ENCODE data around the gene ROBO2. TPM values are rescaled to one million over a fixed set of nuclear protein-coding genes. Genes with fewer than 3 reads are reported as not detected.
A peak's percentile ranks its signal among the peaks of the same experiment; 100 is the strongest.

ROBO2 gene
- total RNA-seq, 1 donor from 2014 or later: 1.1 TPM

DNA sequence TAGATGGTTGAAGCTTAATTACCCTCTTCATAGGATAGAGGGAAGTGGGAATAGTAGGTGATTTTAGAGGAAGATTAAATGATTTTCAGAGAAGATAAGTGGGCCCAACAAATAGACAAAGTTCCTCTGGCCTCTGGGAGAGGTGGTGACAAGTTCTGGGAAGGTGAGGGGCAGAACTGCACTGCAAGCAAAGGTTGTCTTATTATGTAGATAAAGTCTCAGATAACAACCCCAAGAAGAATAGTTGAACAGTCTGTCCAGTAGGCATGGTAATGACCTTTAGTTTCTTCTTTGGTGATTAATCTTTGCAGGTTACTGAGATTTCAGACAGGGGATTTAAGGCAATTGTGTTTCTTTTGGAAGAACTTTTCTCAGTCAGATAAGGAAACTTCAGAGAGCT lies 439.1 kb downstream of the ROBO2 start:
- no peak for DNase-seq (ENCODE audit: low read depth)

DNA sequence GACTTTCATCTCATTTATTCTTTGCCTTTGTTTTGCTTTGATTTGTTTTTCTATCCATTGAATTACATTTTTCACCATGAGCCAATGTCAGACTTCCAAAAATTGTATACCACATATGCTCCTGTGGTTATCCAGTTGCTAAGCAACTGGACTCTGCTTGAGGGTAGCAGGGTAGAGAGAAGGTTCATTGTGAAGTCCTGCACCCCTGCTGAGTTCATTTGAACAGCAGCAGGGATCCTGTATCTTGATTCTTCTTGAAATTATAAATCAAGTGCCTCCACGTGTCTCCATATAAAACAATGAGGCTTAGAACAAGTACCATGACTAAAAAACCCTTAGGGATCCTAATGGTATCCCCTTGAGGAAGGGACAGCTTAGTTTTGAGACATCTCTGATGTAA lies 449.3 kb downstream of the ROBO2 start:
- no peak for DNase-seq (ENCODE audit: low read depth)

DNA sequence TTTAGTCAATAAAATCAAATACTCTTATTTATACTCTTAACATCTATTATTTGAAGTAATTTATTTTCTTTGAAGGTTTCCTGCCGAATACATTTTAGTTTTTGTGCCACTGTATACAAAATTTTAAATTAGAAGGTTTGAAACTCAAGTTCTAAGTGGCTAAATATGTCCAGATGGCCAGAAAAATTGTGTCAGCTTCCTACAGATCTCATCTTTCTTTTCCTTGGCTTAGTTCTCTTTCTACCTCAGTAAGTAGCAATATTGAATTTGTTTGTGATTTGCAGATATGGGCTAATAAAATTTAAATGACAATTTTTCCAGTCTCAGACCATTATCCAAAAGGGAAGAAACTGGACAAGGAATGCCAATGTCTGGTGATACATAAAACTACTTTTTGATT lies 452.1 kb downstream of the ROBO2 start:
- DNase-seq (ENCODE audit: low read depth): no peak

- no peak for DNase-seq (ENCODE audit: low read depth)
Observed at GRCh38 chr3:77500721-77501120, 460.8 kb downstream of the ROBO2 start.

DNA sequence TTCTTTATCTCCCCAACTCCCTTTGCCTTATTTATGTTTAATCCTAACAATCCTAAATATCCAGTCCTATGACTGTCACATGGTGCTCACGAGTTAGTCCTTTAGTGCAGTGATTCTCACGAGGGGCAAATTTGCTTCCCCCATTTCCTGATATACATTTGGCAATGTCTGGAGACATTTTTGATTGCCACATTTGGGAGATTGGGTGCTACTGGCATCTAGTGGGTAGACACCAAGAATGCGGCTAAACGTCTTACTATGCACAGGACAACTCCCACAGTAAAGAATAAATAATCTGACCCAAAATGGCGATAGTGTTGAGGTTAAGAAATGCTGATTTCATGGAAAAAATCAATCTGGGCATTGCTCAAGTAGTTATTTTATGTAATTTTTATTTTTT lies 466.5 kb downstream of the ROBO2 start:
- DNase-seq (ENCODE audit: low read depth): no peak

- DNase-seq (ENCODE audit: low read depth): no peak
Observed at GRCh38 chr3:77513542-77513941, 473.6 kb downstream of the ROBO2 start.

DNA sequence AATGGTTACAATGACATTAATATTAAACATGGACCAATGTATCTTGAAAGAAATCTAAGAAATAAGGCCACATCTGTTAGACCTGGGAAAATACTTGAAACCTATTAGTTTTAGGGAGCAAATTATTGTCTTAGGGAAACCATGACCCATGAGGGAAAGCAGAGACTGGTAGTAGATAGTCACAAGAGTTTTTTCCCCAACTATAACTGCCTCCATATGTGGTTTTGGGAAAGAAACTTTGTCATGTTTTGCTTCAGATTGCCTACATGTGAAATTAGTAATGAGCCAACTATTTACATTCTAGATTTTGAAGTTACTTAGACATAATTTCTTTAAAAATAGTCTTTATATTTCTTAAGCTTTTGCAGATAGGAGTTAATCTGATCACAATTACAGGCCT lies 474.9 kb downstream of the ROBO2 start:
- no peak for DNase-seq (ENCODE audit: low read depth)

GRCh38 chr3:77524463-77524862 lies 484.6 kb downstream of the ROBO2 start:
- no peak for DNase-seq (ENCODE audit: low read depth)

GRCh38 chr3:77524946-77525682 lies 485.2 kb downstream of the ROBO2 start:
- DNase-seq (ENCODE audit: low read depth): no peak

DNA sequence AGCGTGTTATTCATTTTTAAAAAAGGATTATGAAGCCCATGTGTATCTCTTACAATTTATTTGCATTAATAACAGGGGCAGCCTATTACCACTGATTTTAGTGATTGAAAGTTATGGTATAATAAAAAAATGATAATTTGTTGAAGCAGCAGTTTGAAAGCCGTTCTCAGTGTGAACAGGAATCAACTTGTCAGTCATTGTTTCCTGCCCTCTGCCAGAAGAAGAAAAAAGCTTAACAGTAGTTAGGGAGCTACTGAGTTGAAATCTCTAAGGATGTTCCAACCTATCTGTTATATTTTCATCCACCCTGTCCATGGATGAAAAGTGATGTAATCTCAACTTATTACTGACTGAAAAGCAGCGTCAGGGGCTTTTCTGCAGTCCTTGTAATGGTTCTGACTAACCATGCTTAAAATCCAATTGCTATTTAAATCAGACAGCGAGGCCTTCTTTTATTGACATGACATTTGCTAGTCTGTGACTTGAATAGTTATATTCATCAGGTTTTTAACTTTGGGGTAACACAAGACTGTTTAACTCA lies 486.7 kb downstream of the ROBO2 start:
- no peak for DNase-seq (ENCODE audit: low read depth)

GRCh38 chr3:77529522-77529921 lies 489.6 kb downstream of the ROBO2 start:
- DNase-seq (ENCODE audit: low read depth): no peak

DNA sequence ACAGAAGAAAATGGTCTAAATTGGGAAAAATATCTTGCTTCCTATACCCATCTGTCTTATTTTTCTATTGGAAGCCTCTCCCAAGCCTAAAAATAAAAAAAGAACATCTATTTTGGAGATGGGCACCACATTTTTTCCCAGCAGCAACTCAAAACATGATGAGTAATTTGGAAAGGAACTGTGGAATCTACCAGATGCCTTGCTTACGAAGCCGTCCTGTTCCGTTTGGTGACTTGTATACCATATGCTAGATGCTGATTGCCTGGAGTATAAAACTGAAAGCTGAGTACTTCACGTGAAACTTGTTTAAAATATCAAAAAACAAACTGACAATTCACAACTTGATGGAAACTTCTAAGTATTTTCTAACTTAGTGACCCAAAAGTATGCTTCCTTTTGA lies 491.0 kb downstream of the ROBO2 start:
- no peak for DNase-seq (ENCODE audit: low read depth)

DNA sequence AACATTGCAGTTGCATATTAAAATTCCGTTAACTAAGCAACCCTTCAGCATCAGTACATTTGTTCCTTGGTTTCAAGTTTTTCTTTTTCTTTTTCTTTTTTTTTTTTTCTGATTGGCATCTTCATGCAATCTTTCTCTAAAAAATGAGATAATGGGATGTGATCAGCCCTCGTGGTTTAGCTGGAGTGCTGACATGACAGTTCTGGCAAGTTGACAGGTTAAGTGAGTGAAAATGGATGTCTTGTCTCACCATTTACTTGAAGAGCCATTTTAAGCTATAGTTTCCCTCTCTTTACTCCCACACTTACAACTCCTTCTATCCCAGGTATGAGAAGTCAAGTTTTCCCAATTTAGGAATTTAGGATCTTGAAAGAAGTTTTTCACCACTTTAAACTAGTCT lies 495.2 kb downstream of the ROBO2 start:
- no peak for DNase-seq (ENCODE audit: low read depth)

GRCh38 chr3:77536038-77536775 lies 496.3 kb downstream of the ROBO2 start:
- peak; percentile 41 for DNase-seq (ENCODE audit: low read depth)

DNA sequence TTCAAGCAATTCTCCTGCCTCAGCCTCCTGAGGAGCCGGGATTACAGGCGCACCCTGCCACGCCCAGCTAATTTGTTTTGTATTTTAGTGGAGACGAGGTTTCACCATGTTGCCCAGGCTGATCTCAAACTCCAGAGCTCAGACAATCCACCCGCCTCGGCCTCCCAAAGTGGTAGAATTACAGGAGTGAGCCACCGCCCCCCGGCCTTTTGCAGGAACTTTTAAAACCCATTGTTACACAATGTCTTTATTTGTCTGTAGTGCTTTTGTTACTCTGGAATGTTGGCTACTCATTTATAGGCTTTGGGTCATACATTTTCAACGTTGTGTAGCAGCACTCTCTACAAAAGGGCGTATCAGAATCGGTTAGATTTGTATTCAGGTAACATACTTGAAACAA lies 499.1 kb downstream of the ROBO2 start:
- peak; percentile 68 for DNase-seq (ENCODE audit: low read depth)

DNA sequence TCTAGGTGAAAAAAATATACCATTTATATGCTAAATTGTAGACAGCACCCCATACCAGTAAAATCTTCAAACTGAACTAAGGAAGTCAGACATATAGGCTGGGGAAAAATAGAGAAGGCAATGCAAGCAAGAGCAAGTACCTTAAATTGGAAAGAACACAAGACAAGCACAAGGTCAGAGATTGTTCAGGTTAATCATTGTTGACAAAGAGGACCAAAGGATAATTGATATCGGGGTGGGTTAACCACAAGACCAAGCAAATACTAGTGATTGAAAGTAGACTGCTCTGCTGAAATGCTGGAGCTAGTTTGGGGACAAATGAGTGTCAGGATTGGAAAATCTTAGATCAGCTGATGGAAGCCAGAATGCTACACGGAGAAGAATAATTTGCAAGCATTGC lies 499.8 kb downstream of the ROBO2 start:
- DNase-seq (ENCODE audit: low read depth): peak; percentile 62

DNA sequence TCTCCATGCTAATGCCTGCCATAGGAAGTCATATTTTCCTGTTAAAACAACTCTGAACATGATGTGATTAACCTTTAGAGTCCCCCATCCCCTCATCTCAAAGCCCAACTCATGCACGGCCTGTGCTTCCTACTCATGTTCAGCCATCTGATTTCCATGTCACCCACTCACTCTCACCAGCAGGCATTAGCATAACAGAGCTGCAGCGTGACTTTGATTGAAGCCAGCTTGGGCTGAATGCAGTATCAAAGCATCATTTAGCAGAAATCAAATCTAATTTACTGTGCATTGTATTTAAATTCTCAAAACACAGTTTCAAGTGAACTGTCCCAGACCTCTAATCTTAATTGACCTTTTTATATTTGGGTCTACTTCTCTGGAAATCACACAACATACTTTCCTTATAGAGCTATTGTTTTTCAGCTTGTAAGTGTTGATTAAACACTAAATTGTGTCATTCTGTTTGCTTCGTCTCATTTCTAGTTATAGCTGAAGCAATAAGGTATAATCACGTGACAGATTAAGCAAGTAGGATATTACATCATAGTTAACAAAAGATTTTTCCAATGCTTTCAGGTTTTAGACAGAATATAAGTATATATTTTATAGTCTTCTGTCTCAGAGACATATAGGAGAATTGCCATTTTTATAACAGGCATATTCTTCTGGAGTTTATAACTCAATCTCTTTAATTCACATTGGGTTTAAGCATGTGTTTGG lies 501.5 kb downstream of the ROBO2 start:
- DNase-seq (ENCODE audit: low read depth): no peak

DNA sequence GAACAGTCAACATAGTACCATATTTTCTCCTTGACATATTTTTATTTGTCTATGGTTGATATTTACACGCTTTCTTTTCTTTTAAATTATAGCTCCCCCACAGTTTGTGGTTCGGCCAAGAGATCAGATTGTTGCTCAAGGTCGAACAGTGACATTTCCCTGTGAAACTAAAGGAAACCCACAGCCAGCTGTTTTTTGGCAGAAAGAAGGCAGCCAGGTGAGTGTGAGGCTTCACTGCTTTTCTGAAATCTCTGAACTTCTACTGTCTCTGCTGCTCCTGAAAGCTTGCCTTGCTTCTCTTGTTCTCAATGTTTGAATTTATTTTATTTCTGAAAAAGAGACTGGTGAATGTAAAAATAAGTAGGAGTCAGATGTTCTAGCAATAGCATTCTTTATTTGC lies 506.3 kb downstream of the ROBO2 start:
- DNase-seq (ENCODE audit: low read depth): no peak

- no peak for DNase-seq (ENCODE audit: low read depth)
Observed at GRCh38 chr3:77549034-77549433, 509.1 kb downstream of the ROBO2 start.

GRCh38 chr3:77553240-77553639 lies 513.3 kb downstream of the ROBO2 start:
- no peak for DNase-seq (ENCODE audit: low read depth)

- peak; percentile 75 for DNase-seq (ENCODE audit: low read depth)
Observed at GRCh38 chr3:77562089-77562488, 522.2 kb downstream of the ROBO2 start.

DNA sequence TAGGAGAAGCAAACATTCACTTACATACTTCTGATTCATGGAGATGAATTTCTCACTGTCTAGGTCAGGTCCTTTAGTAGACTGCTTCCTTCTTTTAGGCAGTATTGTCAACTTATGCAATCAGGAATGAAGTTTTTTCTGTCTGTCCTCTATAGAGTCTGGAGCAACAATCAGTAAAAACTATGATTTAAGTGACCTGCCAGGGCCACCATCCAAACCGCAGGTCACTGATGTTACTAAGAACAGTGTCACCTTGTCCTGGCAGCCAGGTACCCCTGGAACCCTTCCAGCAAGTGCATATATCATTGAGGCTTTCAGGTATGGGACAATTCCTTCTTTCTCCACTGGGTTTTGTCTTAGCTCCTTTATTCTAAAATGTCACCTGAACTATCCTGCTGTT lies 523.1 kb downstream of the ROBO2 start:
- peak; percentile 7 for DNase-seq (ENCODE audit: low read depth)

- no peak for DNase-seq (ENCODE audit: low read depth)
Observed at GRCh38 chr3:77566055-77566454, 526.2 kb downstream of the ROBO2 start.
